ENCODE results near the gene RAP1A.
"Not testable (repeated sequence)": the region's sequence is repeated elsewhere in the genome, so short reads cannot be mapped to it uniquely, and the experiment has no call there.

Gene RAP1A

DNA sequence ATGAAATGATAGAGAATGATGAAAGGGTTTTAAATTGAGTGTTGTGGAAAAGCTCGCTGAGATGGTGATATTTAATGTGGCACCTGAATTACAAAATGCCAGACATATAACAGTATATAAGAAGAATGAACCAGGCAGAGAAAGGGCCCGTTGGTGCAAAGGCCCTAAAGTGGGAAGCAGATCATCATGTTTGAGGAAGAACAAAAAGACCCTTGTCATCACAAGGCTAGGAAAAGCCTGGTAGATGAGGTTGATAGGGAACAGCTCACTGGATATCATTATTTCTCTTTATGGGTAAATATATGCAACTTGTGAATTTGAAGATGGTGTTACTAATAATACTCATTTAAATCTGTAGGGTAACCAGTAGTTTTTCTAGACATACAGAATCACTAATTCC is 11.0 kb downstream of the RAP1A start:
- DNase-seq = no peak

DNA sequence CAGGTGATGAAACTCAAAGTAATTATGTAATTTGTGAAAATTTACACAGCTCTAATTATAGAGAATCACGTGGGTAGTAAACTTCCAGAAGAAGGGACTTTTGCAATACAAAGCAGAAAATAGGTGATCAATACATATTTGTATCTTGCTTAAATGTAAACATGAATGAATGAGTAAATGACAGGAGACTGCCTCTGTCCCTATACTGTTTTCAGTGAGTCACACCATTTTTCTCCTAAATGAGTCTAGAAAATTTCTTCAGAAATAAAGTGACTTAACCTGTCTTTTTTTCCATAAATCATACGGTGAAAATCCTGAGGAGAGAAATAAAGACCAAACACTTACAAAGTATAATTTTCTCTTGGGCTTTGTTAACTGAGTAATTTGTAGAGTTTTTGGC is 11.9 kb downstream of the RAP1A start:
- DNase-seq = no peak

DNA sequence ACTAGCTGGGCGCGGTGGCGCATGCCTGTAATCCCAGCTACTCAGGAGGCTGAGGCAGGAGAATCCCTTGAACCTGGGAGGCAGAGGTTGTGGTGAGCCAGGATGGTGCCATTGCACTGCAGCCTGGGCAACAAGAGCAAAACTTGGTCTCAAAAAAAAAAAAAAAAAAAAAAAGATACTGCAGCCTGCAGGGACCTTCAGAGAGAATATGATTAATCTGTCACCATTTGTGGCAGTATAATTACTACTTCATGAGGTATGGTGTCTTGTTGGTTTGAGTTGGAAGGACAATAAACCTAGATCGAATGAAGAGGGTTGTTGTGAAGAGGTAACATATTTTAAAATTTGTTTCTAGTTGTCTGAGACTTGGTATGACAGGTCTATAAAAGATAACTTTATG is 13.2 kb downstream of the RAP1A start:
- DNase-seq = not testable (repeated sequence)

DNA sequence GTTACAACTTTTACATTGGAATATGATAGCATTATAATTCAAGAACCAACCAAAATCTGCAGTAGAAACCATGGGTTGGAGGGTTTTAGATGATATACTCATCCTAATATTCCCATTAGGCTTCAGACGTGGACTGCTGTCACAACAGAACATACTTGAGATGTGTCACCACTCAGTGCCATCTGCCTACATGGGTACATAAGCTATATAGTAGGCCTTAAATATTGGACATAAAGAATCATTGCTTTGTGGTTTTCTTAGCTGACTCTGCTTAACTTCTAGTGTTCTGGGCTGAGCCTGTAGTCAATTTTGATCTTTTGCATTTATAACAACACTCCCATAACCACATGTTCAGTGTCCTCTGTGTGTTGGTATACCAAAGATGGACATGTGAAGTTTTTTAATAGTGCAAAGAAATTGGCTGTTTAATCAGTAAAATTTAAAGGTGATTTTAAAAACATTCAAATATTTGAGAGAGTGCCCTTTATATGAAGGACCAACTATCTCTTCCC is 14.2 kb downstream of the RAP1A start:
- DNase-seq = no peak

DNA sequence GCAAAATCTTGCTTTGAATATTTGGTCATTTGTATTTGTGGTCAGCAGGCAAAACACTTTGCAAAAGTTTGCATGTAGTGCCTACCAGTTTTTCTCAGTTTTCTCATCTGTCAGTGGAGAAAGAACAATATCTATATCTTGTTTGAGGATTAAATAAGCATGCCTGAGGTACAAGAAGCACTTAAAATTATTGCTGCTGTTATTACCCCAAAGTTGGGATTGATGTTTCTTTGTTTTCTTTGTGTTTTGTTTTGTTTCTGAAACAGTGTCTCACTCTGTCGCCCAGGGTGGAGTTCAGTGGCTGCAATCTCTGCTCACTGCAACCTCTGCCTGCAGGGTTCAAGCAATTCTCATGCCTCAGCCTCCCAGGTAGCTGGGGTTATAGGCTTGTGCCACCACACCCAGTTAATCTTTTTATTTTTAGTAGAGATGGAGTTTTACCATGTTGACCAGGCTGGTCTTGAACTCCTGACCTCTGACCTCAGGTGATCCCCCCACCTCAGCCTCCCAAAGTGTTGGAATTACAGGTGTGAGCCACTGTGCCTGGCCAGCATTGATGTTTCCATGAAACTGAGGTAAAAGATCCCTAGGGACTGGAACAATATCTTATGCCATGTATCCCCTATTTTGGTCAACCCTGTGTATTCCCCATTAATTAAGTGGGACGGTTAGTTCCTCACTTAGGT is 15.9 kb downstream of the RAP1A start:
- DNase-seq = no peak

GRCh38 chr1:111638320-111638719 is 18.7 kb downstream of the RAP1A start:
- DNase-seq = no peak

DNA sequence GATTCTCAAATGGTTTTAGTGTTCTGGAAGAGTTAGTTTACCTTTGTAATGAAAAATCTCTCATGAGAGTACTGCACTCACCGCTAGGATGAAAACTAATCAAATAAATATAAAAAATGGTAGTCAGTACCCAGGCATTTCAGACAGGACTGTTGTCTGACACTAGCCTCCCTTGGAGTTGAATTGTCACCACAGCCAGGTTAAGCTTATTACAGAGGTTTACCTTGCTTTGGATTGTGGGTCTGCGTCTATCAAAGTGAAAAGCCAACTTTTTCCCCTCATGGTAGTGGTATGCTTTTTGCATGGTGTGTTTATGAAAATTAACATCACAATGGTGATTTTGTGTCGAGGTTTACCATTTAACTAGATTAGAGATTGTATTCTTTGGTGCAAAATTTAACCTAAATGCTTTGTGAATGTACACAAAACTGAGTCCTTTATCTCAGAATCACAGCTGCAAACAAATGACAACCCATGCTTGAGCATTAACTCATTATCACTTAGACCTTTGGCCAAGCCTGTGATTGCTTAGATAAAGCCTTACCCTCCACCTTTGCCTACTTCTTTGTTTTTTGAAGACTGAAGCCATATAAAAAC is 20.1 kb downstream of the RAP1A start:
- no peak for DNase-seq

DNA sequence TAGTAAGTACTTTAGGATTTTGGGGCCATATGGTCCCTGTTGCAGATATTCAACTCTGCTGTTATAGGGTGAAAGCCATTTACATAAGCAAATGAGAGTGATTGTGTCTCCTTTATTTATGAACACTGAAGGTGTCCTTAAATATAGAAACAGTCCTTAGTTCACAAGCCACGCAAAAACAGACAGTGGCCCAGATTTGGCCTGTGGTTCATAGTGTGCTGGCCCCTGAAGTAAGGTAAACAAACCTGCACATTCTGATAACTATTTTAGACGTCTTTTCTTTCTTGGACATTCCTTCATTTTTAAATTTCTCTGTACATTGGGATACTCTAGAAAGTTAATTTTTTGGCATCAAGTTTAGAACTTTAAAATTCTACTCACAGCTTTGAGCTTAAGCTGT is 23.5 kb downstream of the RAP1A start:
- no peak for DNase-seq

DNA sequence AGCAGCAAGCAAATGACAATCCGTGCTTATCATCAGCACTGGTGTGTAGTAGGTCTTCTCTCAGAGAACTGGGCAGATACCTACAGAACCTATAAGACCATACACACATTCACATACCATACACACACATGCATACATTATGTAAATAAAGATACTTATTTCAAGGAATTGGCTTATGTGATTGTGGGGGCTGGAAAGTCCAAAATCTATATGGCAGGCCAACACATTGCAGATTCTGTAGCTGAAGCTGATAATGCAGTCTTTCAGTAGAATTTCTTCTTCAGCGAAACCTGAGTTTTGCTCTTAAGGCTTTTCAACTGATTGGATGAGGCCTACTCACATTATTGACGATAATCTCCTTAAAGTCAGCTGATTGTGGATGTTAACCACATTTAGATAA is 24.1 kb downstream of the RAP1A start:
- DNase-seq = no peak

- DNase-seq = no peak
These were observed 24.9 kb downstream of the RAP1A start for GRCh38 chr1:111644506-111644905.

GRCh38 chr1:111647736-111648135 is 28.1 kb downstream of the RAP1A start:
- DNase-seq = no peak

GRCh38 chr1:111648806-111649205 is 29.2 kb downstream of the RAP1A start:
- DNase-seq = no peak

GRCh38 chr1:111649227-111649626 is 29.6 kb downstream of the RAP1A start:
- DNase-seq = no peak

- no peak for DNase-seq
These were observed 30.1 kb downstream of the RAP1A start for GRCh38 chr1:111649648-111650047.

- DNase-seq = no peak
These were observed 34.1 kb downstream of the RAP1A start for GRCh38 chr1:111653709-111654108.

GRCh38 chr1:111654839-111655238 is 35.2 kb downstream of the RAP1A start:
- no peak for DNase-seq

DNA sequence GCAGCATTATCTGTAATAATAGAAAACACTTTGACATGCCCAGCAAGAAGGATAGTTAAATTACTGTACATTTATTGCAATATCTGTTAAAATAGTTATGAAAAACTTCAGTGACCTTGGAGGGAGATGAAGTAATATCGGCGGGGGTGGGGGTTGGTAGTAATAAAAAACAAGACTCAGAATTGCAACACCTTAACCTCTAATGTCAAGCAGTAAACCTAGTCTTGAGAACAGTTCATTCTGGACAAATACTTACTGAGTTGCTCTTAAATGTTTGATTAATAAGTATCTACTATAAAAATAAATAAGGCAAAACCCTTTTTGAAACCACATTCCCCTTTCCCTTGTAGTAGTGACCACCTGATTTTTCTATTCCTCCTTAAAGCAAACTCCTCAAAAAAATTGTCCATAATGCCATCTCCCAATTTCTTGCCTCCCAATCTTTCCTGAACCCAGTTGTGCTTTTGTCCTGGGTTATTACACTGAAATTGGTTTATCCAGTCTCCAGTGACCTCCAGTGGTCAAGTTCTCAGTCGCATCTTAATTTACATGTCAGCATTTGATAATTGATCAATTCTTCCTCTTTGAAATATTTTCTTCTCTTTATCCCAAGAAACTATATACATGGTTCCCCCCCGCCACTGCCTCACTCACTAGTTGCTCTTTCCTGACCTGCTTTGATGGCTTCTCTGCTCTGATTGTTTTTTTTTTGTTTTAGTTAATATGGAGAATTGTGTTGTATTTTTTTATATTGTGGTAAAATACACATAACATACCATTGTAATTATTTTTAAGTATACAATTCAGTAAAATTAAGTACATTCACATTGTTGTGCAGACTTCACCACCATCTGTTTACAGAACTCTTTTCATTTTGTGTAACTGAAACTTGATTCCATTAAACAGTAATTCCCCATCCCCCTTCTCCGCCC is 36.8 kb downstream of the RAP1A start:
- DNase-seq = no peak

- DNase-seq = no peak
These were observed 39.0 kb downstream of the RAP1A start for GRCh38 chr1:111658622-111659021.

DNA sequence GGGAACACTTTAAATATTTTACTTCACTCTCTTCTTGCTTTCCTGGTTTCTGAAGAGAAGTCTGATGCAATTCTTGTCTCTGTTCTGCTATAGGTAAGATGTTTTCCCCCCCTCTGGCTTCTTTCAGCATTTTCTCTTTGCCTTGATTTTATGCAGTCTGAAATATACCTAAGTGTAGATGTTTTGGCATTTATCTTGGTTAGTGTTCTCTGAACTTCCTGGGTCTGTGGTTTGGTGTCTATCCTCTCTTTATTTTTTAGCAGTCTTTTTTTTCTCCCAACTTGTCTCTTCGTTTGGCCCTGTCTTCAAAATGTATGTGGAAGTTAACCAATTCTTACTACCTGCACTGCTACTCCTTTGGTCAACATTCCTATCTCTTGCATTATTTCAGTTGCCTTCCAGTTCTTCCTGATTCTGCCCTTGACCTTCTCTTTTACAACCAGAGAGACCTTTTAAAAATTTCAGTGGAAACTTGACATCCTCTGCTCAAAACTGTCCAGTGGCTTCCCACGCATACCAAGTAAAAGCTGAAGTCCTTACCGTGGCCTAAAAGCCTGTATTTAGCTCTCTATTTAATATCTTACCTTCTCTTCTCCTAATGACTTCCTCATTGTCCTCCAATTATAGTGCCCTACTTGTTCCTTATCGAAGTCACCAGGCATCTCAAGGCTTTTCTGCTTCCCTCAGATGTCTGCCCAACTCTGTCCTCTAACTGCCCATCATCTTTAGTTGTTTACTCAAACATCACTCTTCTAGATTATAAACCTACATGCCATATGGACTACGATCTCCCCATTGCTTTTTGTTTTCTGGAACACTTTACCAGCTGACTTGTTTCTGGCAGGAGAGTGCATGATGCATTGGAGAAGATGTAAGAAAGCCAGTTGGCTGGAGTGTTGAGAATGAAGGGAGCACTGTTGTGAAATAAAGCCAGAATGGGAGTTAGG is 40.9 kb downstream of the RAP1A start:
- DNase-seq = no peak

DNA sequence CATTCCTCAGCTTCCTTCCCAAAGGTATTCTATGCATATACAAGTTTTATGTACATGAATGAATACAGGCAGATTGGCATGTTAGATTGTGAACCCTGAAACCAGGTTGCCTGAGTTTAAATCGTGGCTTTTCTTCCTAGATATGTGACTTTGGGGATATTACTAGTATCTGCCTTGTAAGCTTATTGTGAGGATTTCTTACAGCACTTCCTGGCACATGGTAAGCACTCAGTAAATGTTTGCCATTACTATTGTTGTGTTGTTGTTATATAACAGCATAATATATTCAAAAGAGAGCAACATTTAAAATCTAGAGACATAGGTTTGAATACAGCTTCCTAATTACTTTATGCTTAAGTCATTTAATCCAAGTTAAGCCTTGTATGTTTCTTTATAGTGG is 45.1 kb downstream of the RAP1A start:
- no peak for DNase-seq

DNA sequence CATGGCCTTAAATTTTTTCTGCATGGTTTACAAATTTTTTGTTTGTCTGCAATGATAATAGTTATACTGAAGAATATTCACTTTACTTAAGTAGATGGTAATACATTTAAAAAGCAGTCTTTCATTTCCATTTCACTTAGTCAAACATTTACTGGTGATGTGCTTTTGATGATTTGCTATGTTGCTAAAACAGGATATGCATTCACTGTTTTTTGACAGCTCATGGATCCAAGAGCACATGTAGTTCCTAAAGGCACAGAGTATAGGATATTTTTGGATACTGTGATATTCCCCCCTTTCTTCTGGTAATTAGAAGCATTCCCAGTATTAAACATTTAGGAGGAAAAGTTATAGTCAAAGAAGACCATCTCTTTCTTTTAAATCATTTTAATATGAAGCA is 45.9 kb downstream of the RAP1A start:
- no peak for DNase-seq

- no peak for DNase-seq
These were observed 47.2 kb downstream of the RAP1A start for GRCh38 chr1:111666828-111667227.

- DNase-seq = no peak
These were observed 49.7 kb downstream of the RAP1A start for GRCh38 chr1:111669268-111669667.
